H9 (cell line): ENCODE data around the gene UQCRC1. TPM values are rescaled to one million over a fixed set of nuclear protein-coding genes. Genes with fewer than 3 reads are reported as not detected.

ENCODE experiments used
- DNase-seq: peaks from one replicate; pipeline ENCODE4 v3.0.0-alpha.2; 2017
- H2AFZ ChIP-seq: one replicate; pipeline ENCODE4 v1.6.1; 2013; ENCODE audit warnings: mild to moderate bottlenecking, low read length, control low read depth, moderate library complexity
- H2AK5ac ChIP-seq: 2 replicates; pipeline ENCODE4 v1.6.1; 2013; ENCODE audit warnings: low read length, control low read depth, mixed read lengths; ENCODE audit not compliant: insufficient read length
- H2BK120ac ChIP-seq: one replicate; pipeline ENCODE4 v1.6.1; 2013; ENCODE audit warnings: low read depth, mild to moderate bottlenecking, low read length, control low read depth, inconsistent platforms; ENCODE audit not compliant: poor library complexity, severe bottlenecking
- H2BK12ac ChIP-seq: 2 replicates; pipeline ENCODE4 v1.6.1; 2013; ENCODE audit warnings: low read length, control low read depth, mixed read lengths, low read depth; ENCODE audit not compliant: insufficient read length
- H2BK15ac ChIP-seq: 2 replicates; pipeline ENCODE4 v1.6.1; 2013; ENCODE audit warnings: low read depth, low read length, control low read depth
- H2BK20ac ChIP-seq: one replicate; pipeline ENCODE4 v1.6.1; 2013; ENCODE audit warnings: low read depth, mild to moderate bottlenecking, low read length, control low read depth, inconsistent platforms; ENCODE audit not compliant: poor library complexity, severe bottlenecking
- H2BK5ac ChIP-seq: 2 replicates; pipeline ENCODE4 v1.6.1; 2013; ENCODE audit warnings: low read length, control low read depth, mixed read lengths; ENCODE audit not compliant: insufficient read length
- H3K14ac ChIP-seq: 2 replicates; pipeline ENCODE4 v1.6.1; 2013; ENCODE audit warnings: low read length, control low read depth; ENCODE audit not compliant: insufficient read depth
- H3K18ac ChIP-seq: 2 replicates; pipeline ENCODE4 v1.6.1; 2013; ENCODE audit warnings: low read depth, mild to moderate bottlenecking, mixed read lengths, low read length, control low read depth; ENCODE audit not compliant: insufficient read length
- H3K23ac ChIP-seq: 2 replicates; pipeline ENCODE4 v1.6.1; 2013; ENCODE audit warnings: low read length, control low read depth, mixed read lengths, low read depth; ENCODE audit not compliant: insufficient read length
- H3K23me2 ChIP-seq: 2 replicates; pipeline ENCODE4 v1.6.1; 2013; ENCODE audit warnings: low read depth, mild to moderate bottlenecking, mixed read lengths, low read length, control low read depth; ENCODE audit not compliant: insufficient read length, poor library complexity, severe bottlenecking
- H3K27ac ChIP-seq: 2 replicates; pipeline ENCODE4 v1.5.1; 2013; ENCODE audit warnings: low read length, control low read depth, mixed read lengths, low read depth; ENCODE audit not compliant: insufficient read length
- H3K27me3 ChIP-seq: 2 replicates; pipeline ENCODE4 v1.6.1; 2013; ENCODE audit warnings: low read length, control low read depth, inconsistent platforms; ENCODE audit not compliant: insufficient read depth
- H3K4ac ChIP-seq: 2 replicates; pipeline ENCODE4 v1.6.1; 2013; ENCODE audit warnings: low read depth, mild to moderate bottlenecking, control low read depth, inconsistent platforms, low read length, moderate library complexity
- H3K4me1 ChIP-seq: 2 replicates; pipeline ENCODE4 v1.6.1; 2013; ENCODE audit warnings: low read length, control low read depth, inconsistent platforms; ENCODE audit not compliant: insufficient read depth
- H3K4me2 ChIP-seq: 2 replicates; pipeline ENCODE4 v1.6.1; 2013; ENCODE audit warnings: low read length, control low read depth, mixed read lengths; ENCODE audit not compliant: insufficient read length, insufficient read depth
- H3K56ac ChIP-seq: 2 replicates; pipeline ENCODE4 v1.6.1; 2013; ENCODE audit warnings: low read depth, mild to moderate bottlenecking, mixed read lengths, low read length, control low read depth; ENCODE audit not compliant: insufficient read length
- H3K79me1 ChIP-seq: 2 replicates; pipeline ENCODE4 v1.6.1; 2013; ENCODE audit warnings: low read depth, mild to moderate bottlenecking, moderate library complexity, low read length, control low read depth, inconsistent platforms; ENCODE audit not compliant: insufficient read depth, poor library complexity, severe bottlenecking
- H3K79me2 ChIP-seq: 2 replicates; pipeline ENCODE4 v1.6.1; 2013; ENCODE audit warnings: low read length, control low read depth, inconsistent platforms; ENCODE audit not compliant: insufficient read depth
- H3K9ac ChIP-seq: 2 replicates; pipeline ENCODE4 v1.6.1; 2013; ENCODE audit warnings: low read length, control low read depth, mixed read lengths; ENCODE audit not compliant: insufficient read length; ENCODE audit errors: extremely low read depth
- H3K9me3 ChIP-seq: one replicate; pipeline ENCODE4 v1.6.1; 2013; ENCODE audit warnings: low read depth, low read length, inconsistent platforms; ENCODE audit not compliant: control insufficient read depth
- H3T11ph ChIP-seq: one replicate; pipeline ENCODE4 v1.6.1; 2013; ENCODE audit warnings: mild to moderate bottlenecking, low read length, control low read depth, inconsistent platforms
- H4K20me1 ChIP-seq: one replicate; pipeline ENCODE4 v1.6.1; 2013; ENCODE audit not compliant: control insufficient read depth, insufficient read length, insufficient read depth
- H4K5ac ChIP-seq: 2 replicates; pipeline ENCODE4 v1.6.1; 2013; ENCODE audit warnings: low read depth, mild to moderate bottlenecking, mixed read lengths, low read length, control low read depth; ENCODE audit not compliant: insufficient read length
- H4K8ac ChIP-seq: replicated peaks from 2 replicates; pipeline ENCODE4 v1.6.1; 2013; ENCODE audit warnings: low read length, control low read depth, mixed read lengths, low read depth; ENCODE audit not compliant: insufficient read length
- H4K91ac ChIP-seq: 2 replicates; pipeline ENCODE4 v1.6.1; 2013; ENCODE audit warnings: low read depth, mild to moderate bottlenecking, moderate library complexity, mixed read lengths, low read length, control low read depth; ENCODE audit not compliant: insufficient read length
- H3K27ac Mint-ChIP-seq, 3 experiments: 2 replicates in 2 of 3; 3 replicates in 1 of 3; pipeline ENCODE4 v1.8.0; 2020 to 2021; ENCODE audit warnings: mixed read lengths in 3 of 3, mild to moderate bottlenecking in 1 of 3, moderate library complexity in 1 of 3
- H3K27me3 Mint-ChIP-seq: 2 replicates; pipeline ENCODE4 v1.8.0; 2021; ENCODE audit warnings: low read depth, mild to moderate bottlenecking, moderate library complexity, mixed read lengths
- H3K36me3 Mint-ChIP-seq, 3 experiments: 2 replicates in 2 of 3; 3 replicates in 1 of 3; pipeline ENCODE4 v1.8.0; 2020 to 2021; ENCODE audit warnings: low read depth in 3 of 3, mixed read lengths in 3 of 3; ENCODE audit not compliant: insufficient read depth in 1 of 3
- H3K4me1 Mint-ChIP-seq, 2 experiments: 2 replicates each; pipeline ENCODE4 v1.8.0; 2020; ENCODE audit warnings: mixed read lengths in 2 of 2
- H3K4me3 Mint-ChIP-seq, 2 experiments: 2 replicates in 1 of 2; 3 replicates in 1 of 2; pipeline ENCODE4 v1.8.0; 2020 to 2021; ENCODE audit warnings: mild to moderate bottlenecking in 2 of 2, mixed read lengths in 2 of 2, moderate library complexity in 1 of 2
- H3K9me3 Mint-ChIP-seq, 2 experiments: 2 replicates in 1 of 2; 3 replicates in 1 of 2; pipeline ENCODE4 v1.8.0; 2020; ENCODE audit warnings: mild to moderate bottlenecking in 2 of 2, mixed read lengths in 2 of 2, moderate library complexity in 1 of 2
- WGBS: extraction: QIAGEN DNeasy Blood & Tissue Kit; methylation state at CpG from one replicate; pipeline ENCODE4 v1.1.7; 2013; ENCODE audit warnings: missing lambda C conversion rate, low lambda C conversion rate, mixed read lengths; ENCODE audit not compliant: insufficient read length; ENCODE audit errors: extremely low coverage; 5-methylcytosine and 5-hydroxymethylcytosine counted together
- total RNA-seq: library from RNA; stranded (reverse); gene quantifications from 2 replicates; pipeline ENCODE4 v1.2.1, GENCODE V29; 2021
- TF ChIP-seq, protein P1 (sequence below): fragments of 200-600 bp; sonication (generic); conservative IDR thresholded peaks from 3 replicates; pipeline ENCODE4 v1.8.0; 2021; ENCODE audit warnings: antibody characterized with exemption, mild to moderate bottlenecking

The UQCRC1 gene
- total RNA-seq, 1 experiment from 2014 or later, result 285 TPM

GRCh38 chr3:48595075-48595525, 14.3 kb downstream of the UQCRC1 start, which contains the start of gene COL7A1:
TSS of gene COL7A1 (minus strand) at chr3:48595329. CDS start at chr3:48595159, 170 bp downstream.
- no peaks in the 10 kb centered on the region for H3K9me3 Mint-ChIP-seq
- TF ChIP-seq, protein P1, sequence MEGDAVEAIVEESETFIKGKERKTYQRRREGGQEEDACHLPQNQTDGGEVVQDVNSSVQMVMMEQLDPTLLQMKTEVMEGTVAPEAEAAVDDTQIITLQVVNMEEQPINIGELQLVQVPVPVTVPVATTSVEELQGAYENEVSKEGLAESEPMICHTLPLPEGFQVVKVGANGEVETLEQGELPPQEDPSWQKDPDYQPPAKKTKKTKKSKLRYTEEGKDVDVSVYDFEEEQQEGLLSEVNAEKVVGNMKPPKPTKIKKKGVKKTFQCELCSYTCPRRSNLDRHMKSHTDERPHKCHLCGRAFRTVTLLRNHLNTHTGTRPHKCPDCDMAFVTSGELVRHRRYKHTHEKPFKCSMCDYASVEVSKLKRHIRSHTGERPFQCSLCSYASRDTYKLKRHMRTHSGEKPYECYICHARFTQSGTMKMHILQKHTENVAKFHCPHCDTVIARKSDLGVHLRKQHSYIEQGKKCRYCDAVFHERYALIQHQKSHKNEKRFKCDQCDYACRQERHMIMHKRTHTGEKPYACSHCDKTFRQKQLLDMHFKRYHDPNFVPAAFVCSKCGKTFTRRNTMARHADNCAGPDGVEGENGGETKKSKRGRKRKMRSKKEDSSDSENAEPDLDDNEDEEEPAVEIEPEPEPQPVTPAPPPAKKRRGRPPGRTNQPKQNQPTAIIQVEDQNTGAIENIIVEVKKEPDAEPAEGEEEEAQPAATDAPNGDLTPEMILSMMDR, result no peak
- Histone ChIP-seq H2BK15ac (no peak within 1 kb of the TSS), H3T11ph (no peak within 1 kb of the TSS), H3K18ac (peak within 1 kb of the TSS; percentile 13), H3K27ac (no peak within 1 kb of the TSS), H3K23me2 (no peaks in the 10 kb centered on the region), H2AK5ac (no peak within 1 kb of the TSS), H3K23ac (no peak within 1 kb of the TSS), H3K4me2 (no peak within 1 kb of the TSS), H4K8ac (no peak within 1 kb of the TSS), H2AFZ (no peak within 1 kb of the TSS), H3K79me1 (no peaks in the 10 kb centered on the region), H3K56ac (no peak within 1 kb of the TSS), H3K79me2 (no peaks in the 10 kb centered on the region), H3K9me3 (no peaks in the 10 kb centered on the region), H3K14ac (peak within 1 kb of the TSS; percentile 43; the same call in 1 of the 2 replicates), H2BK120ac (no peak within 1 kb of the TSS), H3K4me1 (no peaks in the 10 kb centered on the region), H4K5ac (no peak within 1 kb of the TSS), H2BK12ac (no peak within 1 kb of the TSS), H4K91ac (no peak within 1 kb of the TSS), H4K20me1 (no peaks in the 10 kb centered on the region), H3K4ac (no peak within 1 kb of the TSS), H2BK20ac (no peak within 1 kb of the TSS), H2BK5ac (no peak within 1 kb of the TSS), H3K9ac (no peak within 1 kb of the TSS), H3K27me3 (no peaks in the 10 kb centered on the region)
- H3K27ac Mint-ChIP-seq, result peak within 1 kb of the TSS; percentile 60 to 90 (median 83); a peak in 6 of 7 replicates
- no peak within 1 kb of the TSS for H3K4me3 Mint-ChIP-seq
- no CpG with 5 or more reads among the region's 35 CpGs for WGBS
- DNase-seq, result peak; percentile 53
- peaks cover 16 to 38% (median 20%) of the 10 kb centered on the region in 3 experiments for H3K36me3 Mint-ChIP-seq
- peaks cover 4% of the 10 kb centered on the region; the same call in 1 of the 2 replicates for H3K27me3 Mint-ChIP-seq
- H3K4me1 Mint-ChIP-seq, result peaks cover 12 to 21% of the 10 kb centered on the region in 2 experiments
